Fibroblast of lung (primary cell): ENCODE results near the gene ZNF319. TPM values are rescaled to one million over a fixed set of nuclear protein-coding genes. Genes with fewer than 3 reads are reported as not detected.

Source experiments
- DNase-seq, 2 donors: peaks; one replicate each; pipeline versions ENCODE4 v3.0.0 to v3.0.0-alpha.2; 2010; ENCODE audit warnings: low read depth in 2 of 2
- H2AFZ ChIP-seq: 2 replicates; pipeline ENCODE4 v1.5.1; 2012; ENCODE audit warnings: low read length, control low read depth, inconsistent platforms
- H3K27ac ChIP-seq: 2 replicates; pipeline ENCODE4 v1.5.1; 2011; ENCODE audit warnings: low read length, control low read depth; ENCODE audit not compliant: insufficient read depth
- H3K27me3 ChIP-seq: 2 replicates; pipeline ENCODE4 v1.5.1; 2011; ENCODE audit warnings: mild to moderate bottlenecking, low read length; ENCODE audit not compliant: control insufficient read depth, insufficient read depth
- H3K36me3 ChIP-seq: 2 replicates; pipeline ENCODE4 v1.5.1; 2011; ENCODE audit warnings: low read length; ENCODE audit not compliant: control insufficient read depth, insufficient read depth
- H3K4me1 ChIP-seq: 2 replicates; pipeline ENCODE4 v1.5.1; 2011; ENCODE audit warnings: low read length; ENCODE audit not compliant: control insufficient read depth, insufficient read depth; ENCODE audit errors: extremely low read depth
- H3K4me2 ChIP-seq: 2 replicates; pipeline ENCODE4 v1.5.1; 2011; ENCODE audit warnings: low read length, control low read depth; ENCODE audit not compliant: insufficient read depth; ENCODE audit errors: extremely low read depth
- H3K4me3 ChIP-seq, 4 experiments: fragments of 200-600 bp in 1 of 4; sonication (generic) in 1 of 4; replicated peaks in 1 of 4; 2 replicates each; pipeline ENCODE4 v1.5.1; 2011 to 2016; ENCODE audit warnings: low read length in 4 of 4, low read depth in 3 of 4, mild to moderate bottlenecking in 3 of 4, control low read depth in 2 of 4, inconsistent platforms in 1 of 4, mixed read lengths in 1 of 4; ENCODE audit not compliant: insufficient read depth in 1 of 4; ENCODE audit errors: control extremely low read depth in 1 of 4
- H3K79me2 ChIP-seq: 2 replicates; pipeline ENCODE4 v1.5.1; 2012; ENCODE audit warnings: mild to moderate bottlenecking, low read length, inconsistent platforms; ENCODE audit not compliant: control insufficient read depth, insufficient read depth
- H3K9ac ChIP-seq: 2 replicates; pipeline ENCODE4 v1.5.1; 2011; ENCODE audit warnings: mild to moderate bottlenecking, low read length, control low read depth; ENCODE audit not compliant: insufficient read depth
- H3K9me3 ChIP-seq: 2 replicates; pipeline ENCODE4 v1.5.1; 2012; ENCODE audit warnings: low read depth, low read length; ENCODE audit not compliant: control insufficient read depth, insufficient read depth
- H4K20me1 ChIP-seq: 2 replicates; pipeline ENCODE4 v1.5.1; 2011; ENCODE audit warnings: low read length; ENCODE audit not compliant: control insufficient read depth, insufficient read depth; ENCODE audit errors: extremely low read depth
- CTCF ChIP-seq, 2 donors: IDR thresholded peaks in 1 of 2; conservative IDR thresholded peaks in 1 of 2; 1 replicate in 1 of 2; 2 replicates in 1 of 2; pipeline ENCODE4 v1.5.1; 2011 to 2012; ENCODE audit warnings: low read length in 2 of 2, control low read depth in 1 of 2, inconsistent platforms in 1 of 2, low read depth in 1 of 2, mild to moderate bottlenecking in 1 of 2
- EZH2 ChIP-seq: IDR thresholded peaks from 2 replicates; pipeline ENCODE4 v1.5.1; 2012; ENCODE audit warnings: low read length, control low read depth, mild to moderate bottlenecking; ENCODE audit errors: missing control alignments
- polyA plus RNA-seq, 2 donors: library from polyadenylated mRNA; depleted of rRNA in 1 of 2; stranded (reverse) in 1 of 2; unstranded in 1 of 2; fragments of >200 nt; gene quantifications; 2 replicates each; pipeline ENCODE4 v1.2.1, GENCODE V29; 2011 to 2012; ENCODE audit warnings: missing spikeins in 1 of 2
- total RNA-seq: library from RNA; depleted of rRNA; stranded (reverse); fragments of >200 nt; gene quantifications from 2 replicates; pipeline ENCODE4 v1.2.1, GENCODE V29; 2014

ZNF319 gene
- total and polyA plus RNA-seq, 2 donors (not counting 1 experiment from before 2014, with no cell fraction given): 2.6 to 4.1 TPM

GRCh38 chr16:58048494-58049231 is 48.2 kb upstream of the ZNF319 start:
- TF ChIP-seq EZH2: no peak
- TF ChIP-seq CTCF (conservative IDR thresholded peaks at IDR 0.05 in 1 of 2, IDR thresholded peaks at IDR 0.05 in 1 of 2; ENCODE audit: low read depth in 1 of 2, low read length in 2 of 2): no peak
- H3K79me2 ChIP-seq: no peaks in the 10 kb centered on the region
- H3K36me3 ChIP-seq: no peaks in the 10 kb centered on the region
- no peaks in the 10 kb centered on the region for H4K20me1 ChIP-seq
- DNase-seq: no peak
- H2AFZ ChIP-seq: no peak overlapping the region
- H3K9me3 ChIP-seq: no peaks in the 10 kb centered on the region
- H3K9ac ChIP-seq: no peak overlapping the region
- H3K4me1 ChIP-seq: no peaks in the 10 kb centered on the region
- H3K4me3 ChIP-seq: no peak overlapping the region
- H3K4me2 ChIP-seq: no peak overlapping the region
- no peaks in the 10 kb centered on the region for H3K27me3 ChIP-seq
- no peak overlapping the region for H3K27ac ChIP-seq

GRCh38 chr16:58047557-58048348 is 47.3 kb upstream of the ZNF319 start:
- no peaks in the 10 kb centered on the region for H3K4me1 ChIP-seq
- no peak for DNase-seq
- no peaks in the 10 kb centered on the region for H3K36me3 ChIP-seq
- H3K79me2 ChIP-seq: no peaks in the 10 kb centered on the region
- no peaks in the 10 kb centered on the region for H4K20me1 ChIP-seq
- no peak for TF ChIP-seq CTCF (conservative IDR thresholded peaks at IDR 0.05 in 1 of 2, IDR thresholded peaks at IDR 0.05 in 1 of 2; ENCODE audit: low read depth in 1 of 2, low read length in 2 of 2)
- TF ChIP-seq EZH2: no peak
- no peak overlapping the region for H3K4me3 ChIP-seq
- H3K4me2 ChIP-seq: no peak overlapping the region
- H3K27ac ChIP-seq: no peak overlapping the region
- H3K9me3 ChIP-seq: no peaks in the 10 kb centered on the region
- no peaks in the 10 kb centered on the region for H3K27me3 ChIP-seq
- no peak overlapping the region for H3K9ac ChIP-seq
- no peak overlapping the region for H2AFZ ChIP-seq

- Histone ChIP-seq H3K36me3 (no peaks in the 10 kb centered on the region), H3K79me2 (no peaks in the 10 kb centered on the region), H3K9me3 (no peaks in the 10 kb centered on the region), H3K27ac (no peak overlapping the region), H3K4me1 (no peaks in the 10 kb centered on the region), H3K27me3 (no peaks in the 10 kb centered on the region), H2AFZ (no peak overlapping the region), H4K20me1 (no peaks in the 10 kb centered on the region), H3K4me3 (no peak overlapping the region), H3K4me2 (no peak overlapping the region), H3K9ac (no peak overlapping the region)
- TF ChIP-seq CTCF (conservative IDR thresholded peaks at IDR 0.05 in 1 of 2, IDR thresholded peaks at IDR 0.05 in 1 of 2; ENCODE audit: low read depth in 1 of 2, low read length in 2 of 2): no peak
- no peak for TF ChIP-seq EZH2
- DNase-seq: no peak
These were observed 46.5 kb upstream of the ZNF319 start for GRCh38 chr16:58046936-58047335.
